ENCODE measurements around the gene SLC38A2. TPM values are rescaled to one million over a fixed set of nuclear protein-coding genes. Genes with fewer than 3 reads are reported as not detected.

Gene SLC38A2
- total and polyA plus RNA-seq, 2 experiments from 2014 or later: 78.3 to 201 TPM

DNA sequence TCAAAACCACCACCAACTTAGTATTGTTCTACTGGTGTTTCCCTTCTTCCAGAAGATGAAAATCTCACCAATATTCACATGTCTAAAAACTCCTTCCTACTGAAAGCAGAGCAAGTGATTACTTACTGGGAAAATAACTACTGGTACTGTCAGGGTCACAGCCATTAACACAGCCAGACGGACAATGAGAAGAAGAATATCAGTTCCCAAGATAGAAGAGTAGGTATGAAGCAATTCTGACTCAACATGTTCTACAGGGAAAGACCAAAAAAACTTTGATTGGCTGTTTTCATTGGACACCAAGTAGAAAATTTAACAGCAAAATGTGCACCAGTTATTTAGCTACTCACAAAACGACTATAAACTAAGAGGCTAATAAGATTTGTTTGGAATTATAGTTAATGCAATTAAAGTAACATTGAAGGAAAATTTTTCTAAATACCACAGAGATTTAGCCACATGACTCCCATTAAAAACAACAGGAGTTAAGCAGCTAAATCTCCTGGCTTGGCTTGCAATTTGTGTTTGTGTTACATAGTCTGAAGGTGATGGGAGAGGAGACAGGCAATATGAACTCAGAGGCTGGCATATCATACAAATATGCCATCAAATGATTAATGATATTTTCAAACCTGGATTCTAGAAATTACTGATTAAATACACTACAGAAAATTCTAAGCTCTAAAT, 9.5 kb downstream of the SLC38A2 start:
- H3K36me3 ChIP-seq: peaks cover 91% of the 10 kb centered on the region
- no peak for TF ChIP-seq CTCF (IDR thresholded peaks at IDR 0.05; ENCODE audit: low read depth, low read length)
- H3K27ac ChIP-seq: no peak overlapping the region
- peaks cover 12% of the 10 kb centered on the region for H3K4me1 ChIP-seq (ENCODE audit: low read depth)
- no peaks in the 10 kb centered on the region for H3K27me3 ChIP-seq
- no peaks in the 10 kb centered on the region for H3K9me3 ChIP-seq (ENCODE audit: low read depth)
- no peak overlapping the region for H3K4me3 ChIP-seq
- DNase-seq (ENCODE audit: low read depth in 1 of 2, low spot score in 1 of 2): peak in 1 of 2 donors; percentile 61

- peaks cover 77% of the 10 kb centered on the region for H3K36me3 ChIP-seq
- no peak for TF ChIP-seq CTCF (IDR thresholded peaks at IDR 0.05; ENCODE audit: low read depth, low read length)
- H3K4me3 ChIP-seq: no peak overlapping the region
Observed at GRCh38 chr12:46361667-46362034, 10.9 kb downstream of the SLC38A2 start.

DNA sequence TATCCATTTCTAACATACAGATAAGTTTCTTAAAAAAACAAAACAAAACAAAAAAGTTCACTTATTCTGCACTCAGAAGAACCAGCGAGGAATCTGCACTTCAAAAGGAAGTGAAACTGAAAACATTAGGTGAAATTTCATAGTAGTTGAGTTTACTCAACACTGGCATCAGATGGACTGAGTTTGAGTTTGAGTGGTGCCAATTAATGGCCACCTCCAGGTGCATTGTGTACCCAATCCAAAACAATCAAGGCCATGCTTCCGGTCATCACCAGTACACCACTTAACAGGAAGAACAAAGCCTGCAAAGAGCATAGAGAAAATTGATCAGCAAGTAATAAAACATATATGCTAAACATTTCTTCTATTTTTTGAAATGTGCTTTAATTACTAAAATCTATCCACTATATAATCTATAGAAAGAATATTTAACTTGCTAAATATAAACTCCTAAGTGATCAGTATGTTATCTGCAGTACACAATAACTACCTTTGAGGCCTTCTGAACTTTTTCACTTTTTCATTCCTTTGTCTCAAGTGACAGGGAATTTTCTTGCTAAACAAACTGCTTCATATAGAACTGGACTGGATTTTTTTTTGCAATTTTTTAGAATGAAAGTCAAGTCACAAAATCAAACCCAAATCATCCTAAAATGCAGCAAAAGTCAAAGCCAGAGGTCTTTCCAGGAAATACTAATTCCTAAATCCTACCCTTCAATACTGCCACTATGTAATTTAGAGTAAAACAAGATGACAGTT, 11.5 kb downstream of the SLC38A2 start:
- DNase-seq (ENCODE audit: low read depth in 1 of 2, low spot score in 1 of 2): peak in 1 of 2 donors; percentile 43
- H3K4me3 ChIP-seq: no peak overlapping the region
- peaks cover 10% of the 10 kb centered on the region for H3K4me1 ChIP-seq (ENCODE audit: low read depth)
- peaks cover 71% of the 10 kb centered on the region for H3K36me3 ChIP-seq
- TF ChIP-seq CTCF (IDR thresholded peaks at IDR 0.05; ENCODE audit: low read depth, low read length): no peak
- H3K27me3 ChIP-seq: no peaks in the 10 kb centered on the region
- H3K27ac ChIP-seq: no peak overlapping the region
- no peaks in the 10 kb centered on the region for H3K9me3 ChIP-seq (ENCODE audit: low read depth)

More at GRCh38 chr12:46361667-46362034, 10.9 kb downstream of the SLC38A2 start:
- Histone ChIP-seq H3K4me1 (ENCODE audit: low read depth) (peaks cover 12% of the 10 kb centered on the region), H3K27ac (no peak overlapping the region), H3K9me3 (ENCODE audit: low read depth) (no peaks in the 10 kb centered on the region), H3K27me3 (no peaks in the 10 kb centered on the region)
- DNase-seq (ENCODE audit: low read depth in 1 of 2, low spot score in 1 of 2): no peak

DNA sequence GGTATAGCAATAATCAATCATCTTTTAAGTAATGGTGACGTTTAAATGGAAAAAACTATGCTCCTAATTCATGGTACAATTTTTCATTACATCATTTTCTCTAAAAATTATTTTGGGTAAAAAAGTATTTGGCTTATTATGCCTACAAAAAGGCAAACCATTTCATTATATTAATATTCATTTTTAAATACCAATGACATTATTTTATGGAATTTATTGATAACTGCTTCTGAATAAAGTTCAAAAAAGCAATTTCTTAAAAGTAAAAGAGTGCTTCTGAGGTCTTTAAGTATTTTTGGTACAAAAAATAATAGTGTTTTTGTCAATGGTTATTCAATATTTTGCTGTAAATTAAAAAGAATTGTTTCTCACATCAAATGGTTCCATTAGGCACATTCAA, 12.2 kb downstream of the SLC38A2 start:
- Histone ChIP-seq H3K4me3 (no peak overlapping the region), H3K27me3 (no peaks in the 10 kb centered on the region), H3K9me3 (ENCODE audit: low read depth) (no peaks in the 10 kb centered on the region), H3K27ac (no peak overlapping the region), H3K36me3 (peaks cover 64% of the 10 kb centered on the region), H3K4me1 (ENCODE audit: low read depth) (peaks cover 2% of the 10 kb centered on the region)
- no peak for DNase-seq (ENCODE audit: low read depth in 1 of 2, low spot score in 1 of 2)
- no peak for TF ChIP-seq CTCF (IDR thresholded peaks at IDR 0.05; ENCODE audit: low read depth, low read length)

DNA sequence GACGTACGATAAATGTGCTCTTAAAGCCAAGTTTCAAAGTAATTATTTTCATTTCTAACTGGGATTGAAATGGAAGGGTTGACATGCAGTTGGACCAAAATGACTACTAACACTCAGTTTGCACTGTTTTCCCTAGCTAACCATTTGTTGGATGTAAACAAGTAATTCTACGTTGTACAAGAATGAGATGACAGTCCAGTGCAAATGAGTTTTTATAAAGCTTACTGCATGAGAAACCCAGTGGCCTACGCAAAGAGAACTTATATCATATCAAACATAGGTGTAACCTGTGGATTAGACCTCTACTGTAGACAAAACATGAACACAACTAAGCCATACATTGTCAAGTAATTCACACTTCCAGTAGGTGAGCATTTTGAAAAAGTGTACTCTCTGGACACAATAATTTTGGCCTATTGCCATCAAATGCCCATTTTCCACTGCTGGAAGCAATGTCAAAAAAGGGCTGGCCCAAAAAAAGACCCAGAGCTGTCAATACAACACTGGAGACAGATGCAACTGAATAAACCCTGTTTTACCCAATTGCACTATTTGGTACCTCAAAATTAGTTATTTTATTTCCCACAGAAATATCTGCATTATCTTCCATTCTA, 12.8 kb downstream of the SLC38A2 start:
- H3K27me3 ChIP-seq: no peaks in the 10 kb centered on the region
- H3K27ac ChIP-seq: no peak overlapping the region
- H3K36me3 ChIP-seq: peaks cover 58% of the 10 kb centered on the region
- DNase-seq (ENCODE audit: low read depth in 1 of 2, low spot score in 1 of 2): peak in 1 of 2 donors; percentile 35
- no peak overlapping the region for H3K4me3 ChIP-seq
- TF ChIP-seq CTCF (IDR thresholded peaks at IDR 0.05; ENCODE audit: low read depth, low read length): no peak
- no peaks in the 10 kb centered on the region for H3K4me1 ChIP-seq (ENCODE audit: low read depth)
- no peaks in the 10 kb centered on the region for H3K9me3 ChIP-seq (ENCODE audit: low read depth)

All from cardiac muscle cell (in vitro differentiated cells and primary cell).